GM19328 (cell line): ENCODE measurements around the gene TMEM35B.
"Not testable (repeated sequence)": the region's sequence is repeated elsewhere in the genome, so short reads cannot be mapped to it uniquely, and the experiment has no call there.

Experiments
- ATAC-seq: cut with Tn5 transposase; IDR thresholded peaks from one replicate; pipeline ENCODE4 v1.9.1; 2021; ENCODE audit warnings: mild to moderate bottlenecking, moderate library complexity; ENCODE audit not compliant: unreplicated experiment

The TMEM35B gene

DNA sequence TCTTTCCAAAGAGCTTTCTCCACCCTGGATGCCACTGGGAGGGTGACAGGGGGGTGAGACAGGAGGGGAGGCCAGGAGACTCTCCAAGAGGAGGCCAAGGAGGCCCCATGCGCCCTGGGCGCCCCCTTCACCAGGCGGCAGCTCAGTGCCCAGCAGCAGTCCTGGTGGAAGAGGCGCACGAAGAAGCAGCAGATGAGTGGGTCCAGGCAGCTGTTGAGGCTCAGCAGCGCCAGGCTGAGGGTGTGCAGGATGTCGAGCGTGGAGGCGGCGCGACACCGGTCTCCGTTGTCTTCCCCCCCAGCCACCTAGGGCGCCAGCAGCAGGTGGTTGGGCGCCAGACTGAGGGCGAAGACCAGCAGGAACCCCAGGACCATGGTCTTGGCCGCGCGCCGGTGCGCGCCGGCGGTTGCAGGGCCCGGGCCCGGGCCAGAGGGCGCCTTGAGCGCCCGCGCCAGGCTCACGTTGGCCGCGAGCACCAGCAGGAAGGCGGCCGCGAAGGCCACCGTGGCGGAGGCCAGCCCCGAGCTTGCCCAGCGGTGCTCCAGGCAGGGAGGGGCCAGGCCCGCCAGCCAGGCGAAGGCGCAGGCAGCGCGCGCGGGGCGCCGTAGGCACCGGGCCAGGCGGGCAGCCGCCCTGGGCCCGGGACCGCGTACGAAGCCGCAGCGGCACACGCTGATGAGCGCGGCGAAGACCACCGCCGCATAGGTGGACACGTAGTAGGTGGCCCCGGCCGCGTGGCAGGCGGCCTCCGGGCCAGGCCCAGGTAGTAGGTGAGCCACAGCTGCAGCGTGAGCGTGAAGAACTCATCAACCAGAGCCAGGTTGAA is 8.6 kb downstream of the TMEM35B start:
- ATAC-seq: no peak

- ATAC-seq: no peak
Observed at GRCh38 chr1:34975771-34976170, 9.4 kb downstream of the TMEM35B start.

DNA sequence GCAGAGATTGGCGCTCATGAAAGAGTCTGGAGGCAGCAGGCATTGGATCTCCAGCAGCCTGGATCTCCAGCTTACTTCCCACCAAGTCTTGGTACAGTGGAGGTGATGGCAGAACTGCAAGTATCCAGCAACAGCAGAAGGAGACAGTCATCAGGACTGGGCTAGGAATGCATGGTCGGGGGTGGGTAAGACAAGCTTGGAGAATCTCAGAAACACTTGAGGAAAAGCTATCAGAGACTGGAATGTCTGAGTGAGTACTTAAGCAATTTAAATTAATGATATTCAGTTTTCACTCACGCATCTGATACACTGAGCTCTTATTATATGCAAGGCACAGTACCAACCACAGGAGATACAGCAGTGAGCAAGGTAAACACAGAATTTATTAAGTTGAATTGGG is 9.8 kb downstream of the TMEM35B start:
- no peak for ATAC-seq

GRCh38 chr1:34974626-34975025 is 10.5 kb downstream of the TMEM35B start:
- ATAC-seq: no peak

- ATAC-seq: no peak
Observed at GRCh38 chr1:34973326-34973725, 11.8 kb downstream of the TMEM35B start.

- ATAC-seq: no peak
Observed at GRCh38 chr1:34970829-34971228, 14.3 kb downstream of the TMEM35B start.

DNA sequence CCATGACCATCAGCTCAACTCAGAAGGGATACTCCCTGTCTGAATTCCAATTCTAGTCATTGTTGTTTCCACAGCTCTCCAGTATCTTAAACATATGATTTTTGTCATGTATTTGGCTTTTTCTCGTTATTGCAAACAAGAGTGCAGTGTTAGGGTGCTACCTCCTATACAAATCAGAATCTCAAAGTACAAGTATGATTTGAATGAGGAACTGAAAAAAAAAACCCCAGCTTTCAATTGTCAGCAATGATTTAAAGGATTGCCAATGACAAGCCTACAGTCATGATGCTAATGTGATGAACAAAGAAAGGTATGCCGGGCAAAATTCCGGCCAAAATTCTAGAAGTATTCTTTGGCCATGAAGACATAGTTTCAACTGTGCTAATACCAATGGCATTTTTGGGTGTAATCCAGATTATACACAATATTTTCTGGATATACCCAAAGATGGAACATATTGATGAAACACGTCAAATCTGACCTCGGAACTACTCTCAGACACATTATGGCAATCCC is 14.9 kb downstream of the TMEM35B start:
- ATAC-seq: no peak

DNA sequence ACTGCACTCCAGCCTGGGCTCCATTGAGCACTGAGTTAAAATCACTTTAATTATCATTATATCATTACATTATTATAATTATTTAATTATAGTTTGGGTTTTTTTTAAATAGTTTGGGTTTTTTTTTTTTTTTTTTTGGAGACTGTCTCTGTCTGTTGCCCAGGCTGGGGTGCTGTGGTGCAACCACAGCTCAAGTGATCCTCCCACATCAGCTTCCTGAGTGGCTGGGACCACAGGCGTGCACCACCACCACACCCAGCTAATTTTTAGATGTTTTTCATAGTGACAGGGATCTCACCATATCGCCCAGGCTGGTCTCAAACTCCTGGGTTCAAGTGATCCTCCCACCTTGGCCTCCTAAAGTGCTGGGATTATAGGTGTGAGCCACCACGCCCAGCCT is 16.9 kb downstream of the TMEM35B start:
- not testable (repeated sequence) for ATAC-seq

- not testable (repeated sequence) for ATAC-seq
Observed at GRCh38 chr1:34967672-34968071, 17.5 kb downstream of the TMEM35B start.

DNA sequence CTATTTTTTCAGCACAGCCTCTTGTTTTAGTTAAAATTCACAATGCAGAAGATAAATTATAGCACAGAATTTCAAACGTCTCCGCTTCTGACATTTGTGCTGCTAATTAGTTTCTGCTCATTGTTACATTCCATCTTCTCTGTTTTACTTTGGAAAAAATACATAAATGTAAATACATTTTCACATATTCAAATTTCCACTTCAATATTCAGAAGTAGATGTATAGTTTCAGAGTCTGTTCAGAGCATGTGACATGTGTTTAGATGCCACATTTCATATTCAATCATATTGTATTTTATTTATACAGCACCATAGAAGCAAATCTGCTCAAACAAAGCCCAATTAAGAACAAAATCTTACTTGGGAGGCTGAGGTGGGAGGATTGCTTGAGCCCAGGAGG is 19.6 kb downstream of the TMEM35B start:
- no peak for ATAC-seq

DNA sequence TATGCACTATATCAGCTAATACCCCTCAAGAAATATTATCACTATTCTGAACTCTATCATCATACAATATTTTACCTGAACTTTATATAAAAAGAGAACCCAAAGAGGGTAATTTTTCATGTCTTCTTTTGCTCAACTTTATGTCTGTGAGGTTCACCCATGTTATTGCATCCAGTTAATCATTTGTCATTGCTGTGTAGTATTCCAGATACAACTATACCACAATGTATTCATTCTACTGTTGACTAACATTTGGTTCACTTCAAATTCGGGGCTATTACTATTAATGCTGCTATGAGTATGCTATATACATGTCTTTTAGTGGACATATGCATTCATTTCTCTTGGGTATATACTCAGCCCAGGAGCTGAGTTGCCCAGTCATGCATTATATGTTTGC is 34.7 kb downstream of the TMEM35B start:
- no peak for ATAC-seq

- not testable (repeated sequence) for ATAC-seq
Observed at GRCh38 chr1:34948739-34949138, 36.4 kb downstream of the TMEM35B start.

GRCh38 chr1:34947641-34948314 is 37.4 kb downstream of the TMEM35B start:
- ATAC-seq: not testable (repeated sequence)

DNA sequence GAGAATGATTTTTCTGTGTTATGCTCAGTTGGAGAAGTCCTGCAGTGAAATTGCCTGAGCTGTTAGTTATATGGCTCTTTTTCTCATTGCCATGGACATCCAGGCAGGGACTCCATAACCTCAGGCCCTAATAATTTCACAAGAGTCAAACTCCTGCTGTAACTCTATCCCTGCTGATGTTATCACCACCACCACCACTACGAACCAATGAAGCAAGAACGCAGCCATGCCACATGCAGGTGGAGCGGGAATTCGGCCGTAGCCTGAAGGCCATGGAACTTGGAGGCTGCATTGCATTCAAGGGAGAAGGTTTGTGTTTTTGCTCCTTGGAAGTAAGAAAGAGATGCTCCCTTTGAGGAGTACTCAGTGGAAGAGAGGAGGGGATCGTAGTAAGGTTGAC is 38.9 kb downstream of the TMEM35B start:
- no peak for ATAC-seq

GRCh38 chr1:34941798-34942197 is 43.3 kb downstream of the TMEM35B start:
- ATAC-seq: not testable (repeated sequence)
